Measurements from ENCODE around the gene DNPH1.

GRCh38 chr6:43275801-43276576 lies 46.7 kb upstream of the DNPH1 start:
- TF ChIP-seq CTCF (IDR thresholded peaks at IDR 0.05; ENCODE audit: poor library complexity, severe bottlenecking) (no peak), EZH2 (IDR thresholded peaks at IDR 0.05; ENCODE audit: borderline replicate concordance, insufficient read depth, low read length, poor library complexity, severe bottlenecking) (no peak), EP300 (conservative IDR thresholded peaks at IDR 0.05; ENCODE audit: poor library complexity, severe bottlenecking) (no peak), POLR2AphosphoS5 (IDR thresholded peaks at IDR 0.05) (no peak), RAD21 (conservative IDR thresholded peaks at IDR 0.05) (no peak), REST (IDR thresholded peaks at IDR 0.05; ENCODE audit: borderline replicate concordance) (no peak), SMC3 (conservative IDR thresholded peaks at IDR 0.05; ENCODE audit: poor library complexity) (no peak), MXI1 (conservative IDR thresholded peaks at IDR 0.05; ENCODE audit: poor library complexity, severe bottlenecking) (no peak), TAF1 (IDR thresholded peaks at IDR 0.05; ENCODE audit: low read depth) (no peak)

Measured in neural cell (in vitro differentiated cells).